ENCODE data around the gene SORL1.

Gene SORL1

GRCh38 chr11:121650351-121651256 lies 198.5 kb downstream of the SORL1 start:
- DNase-seq (ENCODE audit: low spot score in 2 of 2): no peak
- H3K4me3 Mint-ChIP-seq: peak overlapping the region; percentile 50
- H3K9me3 Mint-ChIP-seq: no peaks in the 10 kb centered on the region
- ATAC-seq: peak; percentile 93
- H3K27ac Mint-ChIP-seq: peak overlapping the region; percentile 67
- H3K4me1 Mint-ChIP-seq: peaks cover 36% of the 10 kb centered on the region
- no peaks in the 10 kb centered on the region for H3K36me3 Mint-ChIP-seq

GRCh38 chr11:121651257-121651605 lies 199.1 kb downstream of the SORL1 start:
- Mint-ChIP-seq H3K4me1 (peaks cover 43% of the 10 kb centered on the region), H3K4me3 (no peak overlapping the region), H3K27ac (no peak overlapping the region), H3K9me3 (no peaks in the 10 kb centered on the region), H3K36me3 (no peaks in the 10 kb centered on the region)
- DNase-seq (ENCODE audit: low spot score in 2 of 2) (no peak), ATAC-seq (no peak)

GRCh38 chr11:121652971-121653370 lies 200.9 kb downstream of the SORL1 start:
- DNase-seq (ENCODE audit: low spot score in 2 of 2) (no peak), ATAC-seq (no peak)
- Mint-ChIP-seq H3K27ac (no peak overlapping the region), H3K36me3 (no peaks in the 10 kb centered on the region), H3K4me3 (no peak overlapping the region), H3K9me3 (no peaks in the 10 kb centered on the region), H3K4me1 (peaks cover 45% of the 10 kb centered on the region)

- H3K4me3 Mint-ChIP-seq: no peak overlapping the region
Observed at GRCh38 chr11:121654259-121654842, 202.2 kb downstream of the SORL1 start.

GRCh38 chr11:121654843-121655536 lies 202.9 kb downstream of the SORL1 start:
- ATAC-seq (no peak), DNase-seq (ENCODE audit: low spot score in 2 of 2) (no peak)
- H3K4me3 Mint-ChIP-seq: peak overlapping the region; percentile 72
- peak overlapping the region; percentile 74 for H3K27ac Mint-ChIP-seq
- no peaks in the 10 kb centered on the region for H3K36me3 Mint-ChIP-seq
- H3K9me3 Mint-ChIP-seq: no peaks in the 10 kb centered on the region
- peaks cover 37% of the 10 kb centered on the region for H3K4me1 Mint-ChIP-seq

More at GRCh38 chr11:121654259-121654842, 202.2 kb downstream of the SORL1 start:
- Mint-ChIP-seq H3K27ac (no peak overlapping the region), H3K4me1 (peaks cover 44% of the 10 kb centered on the region), H3K9me3 (no peaks in the 10 kb centered on the region), H3K36me3 (no peaks in the 10 kb centered on the region)
- ATAC-seq (no peak), DNase-seq (ENCODE audit: low spot score in 2 of 2) (no peak)

GRCh38 chr11:121655537-121656327 lies 203.6 kb downstream of the SORL1 start:
- peak overlapping the region; percentile 74 for H3K27ac Mint-ChIP-seq

GRCh38 chr11:121656328-121657090 lies 204.4 kb downstream of the SORL1 start:
- Mint-ChIP-seq H3K27ac (peak overlapping the region; percentile 74), H3K9me3 (no peaks in the 10 kb centered on the region), H3K4me3 (peak overlapping the region; percentile 72), H3K4me1 (peaks cover 22% of the 10 kb centered on the region), H3K36me3 (no peaks in the 10 kb centered on the region)
- ATAC-seq (no peak), DNase-seq (ENCODE audit: low spot score in 2 of 2) (no peak)

More at GRCh38 chr11:121655537-121656327, 203.6 kb downstream of the SORL1 start:
- DNase-seq (ENCODE audit: low spot score in 2 of 2) (peak; percentile 66 to 82), ATAC-seq (peak; percentile 90)
- Mint-ChIP-seq H3K4me1 (peaks cover 30% of the 10 kb centered on the region), H3K4me3 (peak overlapping the region; percentile 72), H3K36me3 (no peaks in the 10 kb centered on the region), H3K9me3 (no peaks in the 10 kb centered on the region)

- Mint-ChIP-seq H3K4me1 (peaks cover 16% of the 10 kb centered on the region), H3K27ac (no peak overlapping the region), H3K36me3 (no peaks in the 10 kb centered on the region), H3K9me3 (no peaks in the 10 kb centered on the region), H3K4me3 (no peak overlapping the region)
- DNase-seq (ENCODE audit: low spot score in 2 of 2): no peak
- no peak for ATAC-seq
Observed at GRCh38 chr11:121657146-121657545, 205.0 kb downstream of the SORL1 start.

- Mint-ChIP-seq H3K9me3 (no peaks in the 10 kb centered on the region), H3K36me3 (no peaks in the 10 kb centered on the region), H3K27ac (no peak overlapping the region), H3K4me3 (no peak overlapping the region), H3K4me1 (peaks cover 14% of the 10 kb centered on the region)
- ATAC-seq (no peak), DNase-seq (ENCODE audit: low spot score in 2 of 2) (no peak)
Observed at GRCh38 chr11:121659811-121660210, 207.7 kb downstream of the SORL1 start.

- H3K4me3 Mint-ChIP-seq: no peak overlapping the region
- H3K9me3 Mint-ChIP-seq: no peaks in the 10 kb centered on the region
- no peak overlapping the region for H3K27ac Mint-ChIP-seq
- H3K4me1 Mint-ChIP-seq: no peaks in the 10 kb centered on the region
- DNase-seq (ENCODE audit: low spot score in 2 of 2) (no peak), ATAC-seq (no peak)
- H3K36me3 Mint-ChIP-seq: no peaks in the 10 kb centered on the region
Observed at GRCh38 chr11:121661880-121662486, 209.9 kb downstream of the SORL1 start.

GRCh38 chr11:121664144-121664543 lies 212.0 kb downstream of the SORL1 start:
- H3K27ac Mint-ChIP-seq: no peak overlapping the region
- no peaks in the 10 kb centered on the region for H3K9me3 Mint-ChIP-seq
- H3K36me3 Mint-ChIP-seq: no peaks in the 10 kb centered on the region
- ATAC-seq (no peak), DNase-seq (ENCODE audit: low spot score in 2 of 2) (no peak)
- no peak overlapping the region for H3K4me3 Mint-ChIP-seq
- H3K4me1 Mint-ChIP-seq: no peaks in the 10 kb centered on the region

GRCh38 chr11:121665206-121665838 lies 213.2 kb downstream of the SORL1 start:
- Mint-ChIP-seq H3K36me3 (no peaks in the 10 kb centered on the region), H3K4me3 (no peak overlapping the region)

GRCh38 chr11:121667836-121668235 lies 215.7 kb downstream of the SORL1 start:
- Mint-ChIP-seq H3K27ac (no peak overlapping the region), H3K9me3 (no peaks in the 10 kb centered on the region), H3K36me3 (no peaks in the 10 kb centered on the region), H3K4me1 (no peaks in the 10 kb centered on the region), H3K4me3 (no peak overlapping the region)
- ATAC-seq (no peak), DNase-seq (ENCODE audit: low spot score in 2 of 2) (no peak)

More at GRCh38 chr11:121665206-121665838, 213.2 kb downstream of the SORL1 start:
- ATAC-seq (no peak), DNase-seq (ENCODE audit: low spot score in 2 of 2) (no peak)
- H3K4me1 Mint-ChIP-seq: no peaks in the 10 kb centered on the region
- H3K27ac Mint-ChIP-seq: no peak overlapping the region
- no peaks in the 10 kb centered on the region for H3K9me3 Mint-ChIP-seq

- Mint-ChIP-seq H3K27ac (no peak overlapping the region), H3K36me3 (no peaks in the 10 kb centered on the region), H3K4me1 (no peaks in the 10 kb centered on the region), H3K9me3 (no peaks in the 10 kb centered on the region), H3K4me3 (no peak overlapping the region)
- ATAC-seq (no peak), DNase-seq (ENCODE audit: low spot score in 2 of 2) (no peak)
Observed at GRCh38 chr11:121669422-121669821, 217.3 kb downstream of the SORL1 start.

Data from stimulated activated effector memory CD8-positive, alpha-beta T cell treated with anti-CD3 and anti-CD28 coated beads, Interleukin-12 subunit alpha, Interleukin-12 subunit beta, amount 100 ng/mL, for 72 hours (primary cell).